Activated T-helper 1 cell treated with anti-CD3 and anti-CD28 coated beads, Interleukin-2, amount 50 U/mL, for 16 hours (primary cell): ENCODE results near the gene SETD7.

Experiments
- DNase-seq, 2 donors: peaks; one replicate each; pipeline ENCODE4 v3.0.0-alpha.2; 2020; ENCODE audit warnings: low read depth in 1 of 2, low spot score in 1 of 2

The SETD7 gene

GRCh38 chr4:139552517-139553307, 3.3 kb downstream of the SETD7 start:
- DNase-seq: no peak

DNA sequence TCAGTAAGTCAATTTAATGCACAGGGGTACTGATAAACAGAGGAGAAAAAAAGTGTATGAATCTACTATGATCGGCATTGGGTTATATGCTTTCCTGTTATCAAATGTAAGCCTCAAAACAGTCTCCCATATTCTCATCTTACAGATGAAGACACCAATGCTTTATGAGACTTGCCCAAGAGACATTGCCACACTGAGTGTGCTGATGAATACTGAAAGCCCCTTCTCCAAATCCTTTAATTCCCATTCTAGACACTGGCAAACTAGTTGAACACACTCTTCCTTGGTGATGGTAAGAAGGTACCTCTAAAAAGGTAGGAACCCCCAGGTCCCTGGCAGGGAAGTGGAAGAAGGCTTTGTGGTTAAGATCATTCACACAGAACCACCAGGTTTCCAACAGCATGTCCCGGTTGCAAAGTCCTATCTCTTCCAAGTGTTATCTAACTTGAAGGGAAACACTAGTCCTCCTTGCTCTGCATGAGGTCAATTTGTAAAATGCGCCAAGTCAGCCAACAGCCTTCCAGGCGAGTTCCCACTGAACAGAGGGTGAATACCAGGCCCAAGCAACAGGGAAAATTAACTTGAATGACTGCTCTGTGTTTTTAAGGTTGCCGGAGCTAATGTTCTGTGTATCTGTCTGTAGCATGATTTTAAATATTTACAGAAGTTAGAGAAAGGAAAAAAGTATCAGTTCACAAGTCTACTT, 5.1 kb downstream of the SETD7 start:
- no peak for DNase-seq

DNA sequence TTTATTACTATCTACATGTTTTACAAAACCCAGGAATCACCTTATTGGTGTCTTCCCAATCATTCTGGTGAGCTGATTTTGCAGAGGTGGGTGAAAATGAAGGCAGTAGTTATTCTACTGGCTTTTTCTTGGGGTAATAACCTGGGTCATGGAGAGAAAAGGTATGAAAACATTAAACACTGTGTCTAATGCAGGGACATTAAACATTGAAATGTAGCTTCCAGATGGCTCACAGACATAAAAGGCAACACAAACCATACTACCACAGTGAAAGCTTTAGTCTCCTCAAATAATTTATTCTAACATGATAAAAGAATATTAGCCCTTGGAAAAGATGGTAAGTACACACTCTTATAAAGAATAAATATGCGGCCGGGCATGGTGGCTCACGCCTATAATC, 8.0 kb downstream of the SETD7 start:
- no peak for DNase-seq

- no peak for DNase-seq
These were observed 15.4 kb downstream of the SETD7 start for GRCh38 chr4:139540632-139541031.

- DNase-seq: no peak
These were observed 15.9 kb downstream of the SETD7 start for GRCh38 chr4:139540161-139540560.

GRCh38 chr4:139537292-139537691, 18.7 kb downstream of the SETD7 start:
- DNase-seq: no peak

GRCh38 chr4:139535871-139536234, 20.2 kb downstream of the SETD7 start:
- no peak for DNase-seq

DNA sequence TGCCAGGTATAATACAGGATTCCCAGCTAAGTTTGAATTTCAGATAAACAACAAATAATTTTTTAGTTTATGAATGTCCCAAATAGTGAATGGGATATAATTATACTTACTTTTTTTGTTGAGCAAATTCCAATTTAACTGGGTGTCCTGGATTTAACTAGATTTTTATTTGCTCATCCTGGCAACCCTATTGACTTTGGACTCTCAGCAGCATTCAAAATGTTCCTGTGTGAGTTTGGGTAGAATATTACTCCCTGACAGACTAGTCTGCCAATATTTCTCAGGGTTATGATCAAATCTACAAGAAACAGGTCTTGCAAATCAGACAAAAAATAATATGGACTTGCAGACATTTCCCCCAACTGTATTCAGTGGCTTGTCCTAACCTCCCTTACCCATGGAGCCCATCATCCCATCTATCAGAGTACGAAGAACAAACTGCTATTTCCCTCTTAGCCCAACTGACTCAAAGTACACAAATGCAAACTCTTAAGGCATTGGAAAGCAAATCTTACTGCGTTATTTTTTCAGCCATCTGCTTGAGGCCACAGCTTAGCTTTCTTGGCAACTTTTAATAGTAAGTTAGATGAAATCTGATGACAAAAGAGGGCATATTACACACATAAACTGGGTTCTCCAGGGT, 20.7 kb downstream of the SETD7 start:
- DNase-seq: no peak

DNA sequence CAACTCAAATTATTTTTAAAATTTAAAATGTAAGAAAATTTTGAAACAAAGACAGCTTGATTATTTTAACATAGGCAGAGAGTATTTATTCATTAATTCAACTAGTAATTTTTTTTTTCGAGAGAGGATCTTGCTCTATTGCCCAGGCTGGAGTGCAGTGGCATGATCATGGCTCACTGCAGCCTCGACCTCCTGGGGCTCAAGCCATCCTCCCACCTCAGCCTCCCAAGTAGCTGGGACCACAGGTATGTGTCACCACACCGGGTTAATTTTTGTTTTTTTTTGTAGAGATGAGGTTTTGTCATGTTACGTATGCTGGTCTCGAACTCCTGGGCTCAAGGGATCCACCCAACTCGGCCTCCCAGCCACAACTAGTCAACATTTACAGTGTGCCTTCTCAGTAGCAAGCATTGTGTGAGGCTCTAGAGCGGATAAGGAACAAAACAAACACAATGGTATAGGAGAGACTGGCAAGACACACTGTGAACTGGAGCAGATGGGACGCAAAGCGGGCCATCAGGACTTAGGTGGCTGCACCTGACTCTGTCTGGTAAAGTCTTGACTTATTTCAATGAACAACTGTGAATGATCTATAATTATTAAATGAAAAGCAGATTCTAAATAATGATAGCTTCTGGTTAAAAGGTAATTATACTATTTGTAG, 21.6 kb downstream of the SETD7 start:
- DNase-seq: no peak

- DNase-seq: no peak
These were observed 22.5 kb downstream of the SETD7 start for GRCh38 chr4:139533511-139533910.

DNA sequence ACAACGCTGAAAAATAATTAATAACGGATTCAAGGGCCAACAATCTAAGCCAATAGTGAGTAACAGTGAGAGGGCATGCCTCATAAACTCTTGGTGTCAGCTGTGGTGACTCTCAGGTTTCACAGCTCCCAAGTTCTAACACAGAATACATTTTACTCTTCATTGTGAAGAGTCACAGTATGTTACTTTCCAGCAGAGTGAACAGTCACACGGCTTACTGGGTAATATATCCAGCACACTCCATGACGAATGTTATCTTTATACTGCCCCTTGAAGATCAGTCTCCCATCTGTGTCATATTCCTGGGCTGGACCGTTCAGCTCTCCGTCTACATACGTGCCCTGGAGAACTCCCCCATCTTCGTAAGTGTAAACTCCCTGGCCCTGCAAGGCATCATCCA, 23.1 kb downstream of the SETD7 start:
- DNase-seq: no peak

- peak; percentile 18 to 19 for DNase-seq
These were observed 25.1 kb downstream of the SETD7 start for GRCh38 chr4:139530833-139531427.

- DNase-seq: no peak
These were observed 27.5 kb downstream of the SETD7 start for GRCh38 chr4:139528377-139529005.

DNA sequence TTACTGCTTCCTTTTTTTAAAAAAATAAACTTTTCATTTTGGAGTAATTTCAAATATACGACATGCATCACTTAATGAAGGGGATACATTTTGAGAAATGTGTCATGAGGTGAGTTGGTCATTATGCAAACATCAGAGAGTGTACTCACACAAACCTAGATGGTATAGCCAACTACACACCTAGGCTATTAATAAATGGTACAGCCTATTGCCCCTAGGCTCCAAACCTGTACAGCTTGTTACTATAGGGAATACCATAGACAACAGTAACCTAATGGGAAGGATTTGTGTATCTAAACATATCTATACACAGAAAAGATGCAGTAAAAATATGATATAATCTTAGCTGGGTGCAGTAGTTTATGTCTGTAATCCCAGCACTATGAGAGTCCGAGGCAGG, 29.1 kb downstream of the SETD7 start:
- no peak for DNase-seq

DNA sequence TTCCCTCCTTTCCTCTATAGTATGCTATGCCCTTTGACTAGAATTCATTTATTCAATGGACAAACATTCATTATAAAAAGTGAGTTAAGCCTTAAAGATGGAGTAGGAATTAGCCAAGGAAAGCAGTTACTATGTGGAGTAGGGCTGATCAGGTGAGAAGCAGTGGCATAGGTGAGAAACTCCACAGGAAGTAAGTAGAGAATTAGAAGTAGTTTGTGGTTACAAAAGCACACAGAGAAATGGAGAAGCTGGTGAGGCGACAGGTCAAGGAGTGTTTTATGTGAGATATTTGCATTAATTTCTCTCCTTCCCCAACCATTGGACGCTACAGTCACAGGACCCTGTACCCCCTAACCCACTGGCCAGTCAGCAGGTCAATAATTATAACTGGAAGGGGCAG, 30.6 kb downstream of the SETD7 start:
- no peak for DNase-seq

DNA sequence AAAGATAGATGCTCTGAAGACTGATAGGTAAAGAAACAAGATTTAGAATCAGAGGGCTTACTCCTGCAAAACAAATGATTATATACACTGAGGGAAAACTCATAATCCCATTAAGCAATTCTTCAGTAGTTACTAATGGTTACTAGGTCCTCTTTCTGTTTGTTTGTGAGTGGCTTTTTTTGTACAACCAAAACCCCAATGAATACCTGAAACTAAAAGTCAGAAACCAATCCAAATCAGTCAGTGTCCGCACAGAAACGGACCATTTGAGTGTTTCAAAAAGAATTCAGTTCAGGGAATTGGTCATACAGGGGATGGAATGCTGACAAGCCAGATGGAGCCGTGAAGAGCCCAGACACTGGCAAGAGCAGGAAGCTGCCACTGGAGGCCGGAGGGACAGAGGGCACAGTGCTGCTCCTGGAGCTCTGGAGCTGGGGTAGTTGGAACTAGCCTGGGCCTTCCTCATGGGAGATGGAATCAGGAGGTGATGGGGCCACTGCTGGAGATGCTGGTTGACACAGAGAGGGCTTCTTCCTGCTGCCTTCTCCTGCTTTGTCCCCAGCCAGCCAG, 31.9 kb downstream of the SETD7 start:
- no peak for DNase-seq

- DNase-seq: no peak
These were observed 32.9 kb downstream of the SETD7 start for GRCh38 chr4:139523076-139523475.

DNA sequence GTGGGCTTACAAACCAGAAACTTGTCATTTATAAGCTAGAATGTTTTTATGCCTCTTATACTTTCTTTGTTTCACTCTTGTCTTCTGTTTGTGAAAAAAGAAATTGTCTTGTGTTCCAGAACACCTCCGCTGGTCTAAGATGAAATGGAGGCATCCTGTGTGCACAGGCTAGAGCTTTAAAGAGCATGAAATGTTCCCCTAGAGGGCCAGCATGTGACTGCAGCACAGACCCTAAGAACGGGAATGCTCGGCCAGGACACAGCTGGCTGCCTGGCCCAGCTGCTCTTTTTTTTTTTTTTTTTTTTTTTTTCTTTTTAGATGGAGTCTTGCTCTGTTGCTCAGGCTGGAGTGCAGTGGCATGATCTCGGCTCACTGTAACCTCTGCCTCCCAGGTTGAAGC, 33.6 kb downstream of the SETD7 start:
- no peak for DNase-seq

DNA sequence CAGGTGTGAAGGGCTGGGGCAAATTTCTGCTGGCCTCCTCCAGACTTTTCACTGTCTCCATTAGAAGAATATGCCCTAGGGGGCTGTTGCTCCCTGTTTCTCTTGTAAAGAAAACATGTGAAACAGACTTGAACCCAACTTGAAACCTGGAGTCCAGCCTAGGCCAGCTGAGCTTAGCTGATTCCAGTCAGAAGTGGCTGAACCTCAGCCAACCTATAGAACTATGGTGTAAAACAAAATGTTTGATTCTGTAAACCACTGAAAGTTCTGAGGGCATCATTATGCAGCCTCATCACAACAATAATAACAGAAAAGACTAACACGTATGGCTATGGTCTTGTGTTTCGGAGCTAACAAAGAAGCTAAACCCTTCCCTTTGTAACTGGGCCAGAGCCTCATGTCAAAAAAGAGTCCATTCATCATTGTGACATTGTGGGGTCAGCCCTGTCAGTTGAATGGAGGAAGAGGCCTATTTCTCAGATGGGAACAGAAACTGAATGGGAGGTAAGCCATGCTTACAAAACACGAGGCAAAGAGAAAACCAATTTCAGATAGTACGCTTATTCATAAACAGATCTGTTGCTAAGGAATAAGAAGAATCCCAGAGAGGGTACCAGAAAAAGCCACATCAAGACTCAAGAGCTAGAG, 34.1 kb downstream of the SETD7 start:
- DNase-seq: no peak

DNA sequence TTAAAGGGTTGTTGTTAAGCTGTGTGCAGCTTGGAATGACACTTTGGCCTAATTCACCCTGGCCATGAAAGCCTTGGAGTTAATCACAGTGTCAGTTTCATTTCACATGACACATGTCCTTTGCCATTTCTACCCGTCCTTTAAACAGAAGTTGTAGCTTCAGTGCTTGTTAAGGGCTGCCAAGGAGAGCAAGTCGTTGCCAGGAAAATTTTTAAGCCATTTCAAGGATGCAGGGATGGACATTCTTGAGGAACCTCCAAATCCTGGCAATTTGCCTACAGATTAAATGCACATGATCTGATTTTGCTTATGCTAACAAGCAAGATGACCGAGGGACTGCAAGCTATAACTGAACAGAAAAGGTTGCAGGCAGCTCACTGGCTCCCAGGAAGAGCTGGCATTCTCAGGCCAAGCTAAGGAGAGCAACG, 40.5 kb downstream of the SETD7 start:
- DNase-seq: no peak
